Measurements from ENCODE around the gene SP8.

DNA sequence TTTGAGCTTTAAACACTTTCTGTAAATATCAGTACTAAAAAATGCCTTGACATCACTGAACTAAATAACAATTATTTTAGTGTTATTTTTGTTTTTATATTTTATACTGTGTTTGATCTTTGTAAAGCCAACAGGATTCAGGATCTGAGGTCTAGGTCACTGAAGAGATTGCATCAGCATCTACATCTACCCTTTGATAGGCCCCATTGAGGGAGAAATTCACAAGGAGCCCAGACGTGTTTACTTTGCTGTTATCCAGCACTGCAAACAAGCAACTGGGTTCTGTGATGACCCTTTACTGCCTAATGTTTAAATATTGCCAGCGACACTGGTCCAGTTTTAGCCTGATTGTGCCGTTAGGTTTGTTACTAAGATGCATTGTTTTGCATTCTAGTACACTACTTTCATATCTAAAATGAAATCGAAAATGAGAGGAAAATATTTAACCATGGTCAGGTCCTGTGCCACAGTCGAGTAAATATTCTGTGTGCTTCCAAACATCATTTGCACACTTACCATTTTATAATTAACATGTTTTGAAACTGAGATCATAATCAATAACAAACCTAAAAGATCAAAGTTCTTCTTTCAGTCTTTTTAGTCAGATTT lies 48.7 kb downstream of the SP8 start:
- no peak for TF ChIP-seq CTCF (IDR thresholded peaks at IDR 0.05 in 2 of 3, conservative IDR thresholded peaks at IDR 0.05 in 1 of 3; ENCODE audit: borderline replicate concordance in 1 of 3, insufficient read depth in 1 of 3, low read depth in 2 of 3, low read length in 2 of 3)
- no peak for TF ChIP-seq JUND (IDR thresholded peaks at IDR 0.05)

Measured in HCT116 (cell line).